GM12878 (cell line): ENCODE results near the gene ITGA6. TPM values are rescaled to one million over a fixed set of nuclear protein-coding genes. Genes with fewer than 3 reads are reported as not detected.

Experiments used
- ATAC-seq: fragments of 200-7000 bp; cut with Tn5 transposase; 3 replicates; pipeline ENCODE4 v1.9.1; 2020; ENCODE audit warnings: mild to moderate bottlenecking, moderate library complexity
- BruUV-seq: library from RNA; stranded (reverse); fragments of 400-500 nt; replicated peaks from 2 replicates; lab custom pipeline; 2021; lab: Mats Ljungman, UMichigan
- CTCF ChIA-PET: fragments of 300-600 bp; sonication (Branson Sonifier 250); formaldehyde crosslinking; extraction: SDS; loops from one replicate; lab custom pipeline; 2021; ENCODE audit warnings: inconsistent platforms; lab: Yijun Ruan, JAX
- POLR2A ChIA-PET: fragments of 350-600 bp; formaldehyde crosslinking; extraction: SDS; loops from one replicate; lab custom pipeline; 2021; ENCODE audit warnings: inconsistent platforms; lab: Charles Lee
- RAD21 ChIA-PET: fragments of 300-600 bp; sonication (Branson Sonifier 250); formaldehyde crosslinking; loops from one replicate; lab custom pipeline; 2023; ENCODE audit warnings: antibody characterized with exemption; ENCODE audit not compliant: unreplicated experiment; lab: Charles Lee
- SMC1A ChIA-PET: fragments of 300-600 bp; sonication (Branson Sonifier 250); formaldehyde crosslinking; loops from one replicate; lab custom pipeline; 2023; ENCODE audit not compliant: unreplicated experiment, uncharacterized antibody; lab: Charles Lee
- DNase-seq: peaks from one replicate; pipeline ENCODE4 v3.0.0-alpha.2; 2011; ENCODE audit warnings: low read depth, low spot score
- FAIRE-seq: peaks from 3 replicates; lab custom pipeline; 2011; peaks lifted over from hg19 to GRCh38; lab: Jason Lieb, UNC
- H2AFZ ChIP-seq: 2 replicates; pipeline ENCODE4 v1.6.0; 2011; ENCODE audit warnings: low read depth, low read length, control low read depth; ENCODE audit not compliant: control insufficient read depth
- H3K27ac ChIP-seq: 2 replicates; pipeline ENCODE4 v1.5.1; 2011; ENCODE audit warnings: control low read depth; ENCODE audit not compliant: control insufficient read depth, insufficient read depth
- H3K27me3 ChIP-seq, 2 experiments: replicated peaks in 1 of 2; 2 replicates each; pipeline versions ENCODE4 v1.6.0 to v1.6.1; 2011; ENCODE audit warnings: low read length in 1 of 2; ENCODE audit not compliant: control insufficient read depth in 2 of 2, insufficient read depth in 2 of 2
- H3K36me3 ChIP-seq, 2 experiments: 2 replicates each; pipeline ENCODE4 v1.5.1; 2011; ENCODE audit warnings: low read length in 1 of 2; ENCODE audit not compliant: control insufficient read depth in 2 of 2, insufficient read depth in 2 of 2
- H3K4me1 ChIP-seq: 2 replicates; pipeline ENCODE4 v1.6.1; 2011; ENCODE audit warnings: mild to moderate bottlenecking, low read length, moderate library complexity, mixed read lengths; ENCODE audit not compliant: control insufficient read depth, insufficient read depth
- H3K4me2 ChIP-seq: 2 replicates; pipeline ENCODE4 v1.6.0; 2011; ENCODE audit warnings: control low read depth; ENCODE audit not compliant: control insufficient read depth, insufficient read depth
- H3K4me3 ChIP-seq: fragments of 200-600 bp; sonication (generic); 2 replicates; pipeline ENCODE4 v1.5.1; 2016
- H3K79me2 ChIP-seq: 2 replicates; pipeline ENCODE4 v1.6.0; 2011; ENCODE audit warnings: low read length; ENCODE audit not compliant: control insufficient read depth, insufficient read depth
- H3K9ac ChIP-seq: 2 replicates; pipeline ENCODE4 v1.8.0; 2011; ENCODE audit warnings: low read length, control low read depth, mixed read lengths; ENCODE audit not compliant: control insufficient read depth, insufficient read depth
- H3K9me3 ChIP-seq: replicated peaks from 3 replicates; pipeline ENCODE4 v1.5.1; 2011; ENCODE audit warnings: mild to moderate bottlenecking, low read length; ENCODE audit not compliant: control insufficient read depth, insufficient read depth
- H4K20me1 ChIP-seq: 2 replicates; pipeline ENCODE4 v1.6.0; 2011; ENCODE audit not compliant: control insufficient read depth, insufficient read depth
- ATF7 ChIP-seq: fragments of 450-650 bp; IDR thresholded peaks from 2 replicates; pipeline ENCODE4 v1.6.1; 2016; ENCODE audit warnings: low read depth, mild to moderate bottlenecking
- FOS ChIP-seq: IDR thresholded peaks from 3 replicates; pipeline ENCODE4 v1.6.1; 2011; ENCODE audit warnings: borderline replicate concordance; ENCODE audit not compliant: insufficient read length; ENCODE audit errors: extremely low read depth
- STAT3 ChIP-seq: IDR thresholded peaks from 2 replicates; pipeline ENCODE4 v1.6.1; 2011; ENCODE audit warnings: low read depth, low read length, improper control_type of control experiment
- ZNF274 ChIP-seq: IDR thresholded peaks from one replicate; pipeline ENCODE4 v1.8.0; 2011; ENCODE audit not compliant: insufficient read length, insufficient read depth
- ZNF384 ChIP-seq: IDR thresholded peaks from 2 replicates; pipeline ENCODE4 v1.6.1; 2012; ENCODE audit warnings: low read depth, mild to moderate bottlenecking, low read length, improper control_type of control experiment, borderline replicate concordance
- in situ Hi-C: fragments of 300-500 bp; cut with MboI; formaldehyde crosslinking; loops from 9 replicates; pipeline ENCODE4 v1.14.3; 2018; ENCODE audit warnings: mixed read lengths
- intact Hi-C: fragments of 100-400 bp; cut with micrococcal nuclease; formaldehyde crosslinking; loops from one replicate; pipeline ENCODE4 v1.14.2; 2022; ENCODE audit not compliant: unreplicated experiment
- polyA plus RNA-seq, 11 experiments: library from polyadenylated mRNA; depleted of rRNA in 4 of 11; unstranded in 6 of 11; stranded (reverse) in 5 of 11; fragments of >200 nt; fragmentation: Nextera tagmentation in 4 of 11; fragmentation: Illumina TruSeq in 1 of 11; extraction: Ambion mirVana in 4 of 11; extraction: Trizol in 1 of 11; gene quantifications; 1 replicate in 1 of 11; 2 replicates in 10 of 11; pipeline versions ENCODE4 v1.2.1 to v1.2.3, GENCODE V29; 2011 to 2016; ENCODE audit warnings: inconsistent platforms in 2 of 11, missing spikeins in 2 of 11, low read depth in 1 of 11
- total RNA-seq, 4 experiments: library from RNA; depleted of rRNA in 3 of 4; stranded (reverse); fragments of >200 nt in 3 of 4; fragmentation: Illumina TruSeq in 1 of 4; extraction: Trizol in 1 of 4; gene quantifications; 2 replicates each; pipeline versions ENCODE4 v1.2.1 to v1.2.3, GENCODE V29; 2013 to 2021
- TF ChIP-seq, protein P1 (sequence below): fragments of 450-650 bp; IDR thresholded peaks from 2 replicates; pipeline ENCODE4 v1.6.1; 2017; ENCODE audit warnings: borderline replicate concordance
- TF ChIP-seq, protein P2 (sequence below): fragments of 450-650 bp; IDR thresholded peaks from 2 replicates; pipeline ENCODE4 v1.6.1; 2018; ENCODE audit warnings: borderline replicate concordance, mild to moderate bottlenecking; ENCODE audit not compliant: partially characterized antibody

Gene ITGA6
- total and polyA plus RNA-seq, 10 of the 15 experiments (the other 5 are each of a cell fraction or from before 2014, with no cell fraction given), result 0.01 to 0.36 (median 0.14) TPM; not detected in 2

DNA sequence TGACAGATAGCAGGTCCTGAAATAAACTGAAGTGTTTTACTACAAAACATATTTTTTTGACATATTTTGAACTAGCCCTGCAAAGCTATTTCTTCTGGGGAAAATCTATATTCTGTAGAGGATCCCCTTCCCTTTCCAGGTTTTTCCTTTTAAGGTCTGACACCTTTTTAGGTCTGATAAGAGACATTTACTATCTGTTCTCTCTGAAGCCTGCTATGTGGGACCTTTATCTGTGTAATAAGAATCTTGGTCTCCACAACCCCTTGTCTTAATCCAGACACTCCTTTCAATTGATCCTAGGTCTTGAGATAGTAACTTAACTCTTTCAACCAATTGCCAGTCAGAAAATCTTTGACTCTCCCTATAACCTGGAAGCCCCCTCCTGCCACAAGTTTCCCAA is 123.0 kb downstream of the ITGA6 start:
- DNase-seq (no peak), FAIRE-seq (no peak), ATAC-seq (no peak)
- in situ Hi-C loops, result loop anchor here (25.0 kb wide), 1 partner anchor 1613 kb away; the partner anchor contains the start of gene GORASP2
- ChIA-PET RAD21 (no interaction called here), CTCF (no interaction called here), POLR2A (no interaction called here), SMC1A (interaction anchor here (1.0 to 1.8 kb wide), 2 partner anchors 11 kb away, joined by 3 to 4 read pairs; no protein-coding TSS in a partner anchor)
- peaks cover 11% of the 10 kb centered on the region; the same call in 2 of the 3 replicates for H3K9me3 ChIP-seq
- BruUV-seq, result no TSS peak
- no peak overlapping the region for H3K27ac ChIP-seq
- H3K4me1 ChIP-seq, result peaks cover 9% of the 10 kb centered on the region
- no peaks in the 10 kb centered on the region for H3K27me3 ChIP-seq
- TF ChIP-seq FOS, result no peak
- no peak for TF ChIP-seq ZNF274
- TF ChIP-seq, protein P1, sequence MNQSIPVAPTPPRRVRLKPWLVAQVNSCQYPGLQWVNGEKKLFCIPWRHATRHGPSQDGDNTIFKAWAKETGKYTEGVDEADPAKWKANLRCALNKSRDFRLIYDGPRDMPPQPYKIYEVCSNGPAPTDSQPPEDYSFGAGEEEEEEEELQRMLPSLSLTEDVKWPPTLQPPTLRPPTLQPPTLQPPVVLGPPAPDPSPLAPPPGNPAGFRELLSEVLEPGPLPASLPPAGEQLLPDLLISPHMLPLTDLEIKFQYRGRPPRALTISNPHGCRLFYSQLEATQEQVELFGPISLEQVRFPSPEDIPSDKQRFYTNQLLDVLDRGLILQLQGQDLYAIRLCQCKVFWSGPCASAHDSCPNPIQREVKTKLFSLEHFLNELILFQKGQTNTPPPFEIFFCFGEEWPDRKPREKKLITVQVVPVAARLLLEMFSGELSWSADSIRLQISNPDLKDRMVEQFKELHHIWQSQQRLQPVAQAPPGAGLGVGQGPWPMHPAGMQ, result no peak
- no peak for TF ChIP-seq STAT3
- TF ChIP-seq ATF7, result no peak
- TF ChIP-seq ZNF384, result no peak
- TF ChIP-seq, protein P2, sequence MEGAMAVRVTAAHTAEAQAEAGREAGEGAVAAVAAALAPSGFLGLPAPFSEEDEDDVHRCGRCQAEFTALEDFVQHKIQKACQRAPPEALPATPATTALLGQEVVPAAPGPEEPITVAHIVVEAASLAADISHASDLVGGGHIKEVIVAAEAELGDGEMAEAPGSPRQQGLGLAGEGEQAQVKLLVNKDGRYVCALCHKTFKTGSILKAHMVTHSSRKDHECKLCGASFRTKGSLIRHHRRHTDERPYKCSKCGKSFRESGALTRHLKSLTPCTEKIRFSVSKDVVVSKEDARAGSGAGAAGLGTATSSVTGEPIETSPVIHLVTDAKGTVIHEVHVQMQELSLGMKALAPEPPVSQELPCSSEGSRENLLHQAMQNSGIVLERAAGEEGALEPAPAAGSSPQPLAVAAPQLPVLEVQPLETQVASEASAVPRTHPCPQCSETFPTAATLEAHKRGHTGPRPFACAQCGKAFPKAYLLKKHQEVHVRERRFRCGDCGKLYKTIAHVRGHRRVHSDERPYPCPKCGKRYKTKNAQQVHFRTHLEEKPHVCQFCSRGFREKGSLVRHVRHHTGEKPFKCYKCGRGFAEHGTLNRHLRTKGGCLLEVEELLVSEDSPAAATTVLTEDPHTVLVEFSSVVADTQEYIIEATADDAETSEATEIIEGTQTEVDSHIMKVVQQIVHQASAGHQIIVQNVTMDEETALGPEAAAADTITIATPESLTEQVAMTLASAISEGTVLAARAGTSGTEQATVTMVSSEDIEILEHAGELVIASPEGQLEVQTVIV, result no peak
- H2AFZ ChIP-seq, result no peak overlapping the region
- H4K20me1 ChIP-seq, result no peaks in the 10 kb centered on the region
- intact Hi-C loops, result no loop called here
- H3K4me3 ChIP-seq, result no peak overlapping the region
- no peak overlapping the region for H3K9ac ChIP-seq
- H3K36me3 ChIP-seq, result no peaks in the 10 kb centered on the region; a peak in 1 of 4 replicates
- no peak overlapping the region for H3K4me2 ChIP-seq
- H3K79me2 ChIP-seq, result peaks cover 17% of the 10 kb centered on the region
